Ascending aorta (tissue), 2 donors: ENCODE data around the gene XRCC3. TPM values are rescaled to one million over a fixed set of nuclear protein-coding genes. Genes with fewer than 3 reads are reported as not detected.
"Not testable (repeated sequence)": the region's sequence is repeated elsewhere in the genome, so short reads cannot be mapped to it uniquely, and the experiment has no call there.

ENCODE experiments used
- DNase-seq, 2 donors: peaks; one replicate each; pipeline ENCODE4 v3.0.0-alpha.2; 2019; ENCODE audit warnings: low spot score in 2 of 2
- H3K27ac ChIP-seq, 2 donors: fragments of 200-600 bp; sonication (generic); one replicate each; pipeline ENCODE4 v1.5.1; 2016 to 2017; ENCODE audit warnings: mild to moderate bottlenecking in 1 of 2
- H3K27me3 ChIP-seq: fragments of 200-600 bp; sonication (generic); one replicate; pipeline ENCODE4 v1.5.1; 2017
- H3K36me3 ChIP-seq, 2 donors: fragments of 200-600 bp; sonication (generic); one replicate each; pipeline ENCODE4 v1.5.1; 2016
- H3K4me1 ChIP-seq, 2 donors: fragments of 200-600 bp; sonication (generic); one replicate each; pipeline ENCODE4 v1.5.1; 2016 to 2017; ENCODE audit warnings: mild to moderate bottlenecking in 1 of 2
- H3K4me3 ChIP-seq, 2 donors: fragments of 200-600 bp; sonication (generic); one replicate each; pipeline ENCODE4 v1.5.1; 2016 to 2017; ENCODE audit warnings: mild to moderate bottlenecking in 1 of 2
- H3K9me3 ChIP-seq, 2 donors: fragments of 200-600 bp; sonication (generic); one replicate each; pipeline ENCODE4 v1.5.1; 2016
- CTCF ChIP-seq, 3 experiments: fragments of 200-600 bp in 2 of 3; fragments of 450-650 bp in 1 of 3; sonication (generic) in 2 of 3; IDR thresholded peaks; one replicate each; pipeline ENCODE4 v1.5.1; 2016 to 2019; ENCODE audit warnings: antibody characterized with exemption in 3 of 3, mild to moderate bottlenecking in 1 of 3, moderate library complexity in 1 of 3
- intact Hi-C: fragments of 100-400 bp; cut with DNase I; formaldehyde crosslinking; loops from one replicate; pipeline ENCODE4 v1.15.1; 2023
- total RNA-seq: library from RNA; depleted of rRNA; stranded (reverse); fragments of >200 nt; gene quantifications from one replicate; pipeline ENCODE4 v1.1.0, GENCODE V29; 2016

The XRCC3 gene
- total RNA-seq, 1 donor from 2014 or later = 9.0 TPM

- Histone ChIP-seq H3K27ac (peak overlapping the region in 1 of 2 donors; percentile 36), H3K4me1 (peaks cover 15 to 18% of the 10 kb centered on the region in 2 donors), H3K27me3 (no peaks in the 10 kb centered on the region), H3K36me3 (peaks cover 65 to 79% of the 10 kb centered on the region in 2 donors), H3K9me3 (no peaks in the 10 kb centered on the region), H3K4me3 (no peak overlapping the region)
- intact Hi-C loops = no loop called here
- DNase-seq = no peak
- no peak for TF ChIP-seq CTCF (IDR thresholded peaks at IDR 0.05)
These were observed 57.8 kb downstream of the XRCC3 start for GRCh38 chr14:103657471-103657870.

GRCh38 chr14:103656756-103657133 lies 58.5 kb downstream of the XRCC3 start:
- no peak for TF ChIP-seq CTCF (IDR thresholded peaks at IDR 0.05)
- H3K27ac ChIP-seq = no peak overlapping the region
- H3K27me3 ChIP-seq = no peaks in the 10 kb centered on the region
- no peaks in the 10 kb centered on the region for H3K9me3 ChIP-seq
- intact Hi-C loops = no loop called here
- no peak for DNase-seq
- H3K36me3 ChIP-seq = peaks cover 58 to 71% of the 10 kb centered on the region in 2 donors
- no peak overlapping the region for H3K4me3 ChIP-seq
- peaks cover 15 to 25% of the 10 kb centered on the region in 2 donors for H3K4me1 ChIP-seq

- no peak for TF ChIP-seq CTCF (IDR thresholded peaks at IDR 0.05)
- H3K9me3 ChIP-seq = no peaks in the 10 kb centered on the region
- intact Hi-C loops = no loop called here
- peaks cover 54 to 66% of the 10 kb centered on the region in 2 donors for H3K36me3 ChIP-seq
- no peak overlapping the region for H3K4me3 ChIP-seq
- no peak for DNase-seq
- peak overlapping the region in 1 of 2 donors; percentile 31 for H3K27ac ChIP-seq
- H3K27me3 ChIP-seq = no peaks in the 10 kb centered on the region
- H3K4me1 ChIP-seq = peaks cover 15 to 30% of the 10 kb centered on the region in 2 donors
These were observed 59.1 kb downstream of the XRCC3 start for GRCh38 chr14:103656031-103656755.

GRCh38 chr14:103654619-103655018 lies 60.6 kb downstream of the XRCC3 start:
- intact Hi-C loops = no loop called here
- peaks cover 39 to 50% of the 10 kb centered on the region in 2 donors for H3K36me3 ChIP-seq
- peak overlapping the region in 1 of 2 donors; percentile 11 for H3K27ac ChIP-seq
- H3K4me3 ChIP-seq = no peak overlapping the region
- no peak for DNase-seq
- TF ChIP-seq CTCF (IDR thresholded peaks at IDR 0.05) = no peak
- no peaks in the 10 kb centered on the region for H3K9me3 ChIP-seq
- H3K4me1 ChIP-seq = peaks cover 15 to 30% of the 10 kb centered on the region in 2 donors
- no peaks in the 10 kb centered on the region for H3K27me3 ChIP-seq

- intact Hi-C loops = no loop called here
- no peak for DNase-seq
- H3K4me1 ChIP-seq = peaks cover 15 to 30% of the 10 kb centered on the region in 2 donors
- no peaks in the 10 kb centered on the region for H3K9me3 ChIP-seq
- no peaks in the 10 kb centered on the region for H3K27me3 ChIP-seq
- peak overlapping the region in 1 of 2 donors; percentile 24 for H3K4me3 ChIP-seq
- peaks cover 31 to 42% of the 10 kb centered on the region in 2 donors for H3K36me3 ChIP-seq
- peak overlapping the region; percentile 51 to 71 for H3K27ac ChIP-seq
- no peak for TF ChIP-seq CTCF (IDR thresholded peaks at IDR 0.05)
These were observed 61.4 kb downstream of the XRCC3 start for GRCh38 chr14:103653805-103654204.

GRCh38 chr14:103653336-103653735 lies 61.9 kb downstream of the XRCC3 start:
- DNase-seq, intact Hi-C loops, H3K9me3 ChIP-seq, H3K27me3 ChIP-seq: not testable (repeated sequence)
- Histone ChIP-seq H3K36me3 (peaks cover 28 to 42% of the 10 kb centered on the region in 2 donors), H3K27ac (peak overlapping the region; percentile 51 to 71), H3K4me1 (peaks cover 15 to 30% of the 10 kb centered on the region in 2 donors), H3K4me3 (peak overlapping the region in 1 of 2 donors; percentile 24)
